OCI-LY1 (cell line): ENCODE measurements around the gene TNS1.

Experiments used
- EZH2 ChIP-seq: fragments of 200-600 bp; sonication (generic), shearing (Covaris generic); IDR thresholded peaks from 2 replicates; pipeline ENCODE4 v1.8.0; 2017; ENCODE audit warnings: borderline replicate concordance, mixed run types, mild to moderate bottlenecking, antibody characterized with exemption, low read length, moderate library complexity, mixed read lengths
- TF ChIP-seq, protein P1 (sequence below): fragments of 200-600 bp; sonication (generic), shearing (Covaris generic); IDR thresholded peaks from 2 replicates; pipeline ENCODE4 v1.5.1; 2017; ENCODE audit warnings: mild to moderate bottlenecking, antibody characterized with exemption, low read length, moderate library complexity, mixed read lengths

GRCh38 chr2:217999595-217999959 lies 3.2 kb downstream of the TNS1 start:
- TF ChIP-seq EZH2, result no peak
- TF ChIP-seq, protein P1, sequence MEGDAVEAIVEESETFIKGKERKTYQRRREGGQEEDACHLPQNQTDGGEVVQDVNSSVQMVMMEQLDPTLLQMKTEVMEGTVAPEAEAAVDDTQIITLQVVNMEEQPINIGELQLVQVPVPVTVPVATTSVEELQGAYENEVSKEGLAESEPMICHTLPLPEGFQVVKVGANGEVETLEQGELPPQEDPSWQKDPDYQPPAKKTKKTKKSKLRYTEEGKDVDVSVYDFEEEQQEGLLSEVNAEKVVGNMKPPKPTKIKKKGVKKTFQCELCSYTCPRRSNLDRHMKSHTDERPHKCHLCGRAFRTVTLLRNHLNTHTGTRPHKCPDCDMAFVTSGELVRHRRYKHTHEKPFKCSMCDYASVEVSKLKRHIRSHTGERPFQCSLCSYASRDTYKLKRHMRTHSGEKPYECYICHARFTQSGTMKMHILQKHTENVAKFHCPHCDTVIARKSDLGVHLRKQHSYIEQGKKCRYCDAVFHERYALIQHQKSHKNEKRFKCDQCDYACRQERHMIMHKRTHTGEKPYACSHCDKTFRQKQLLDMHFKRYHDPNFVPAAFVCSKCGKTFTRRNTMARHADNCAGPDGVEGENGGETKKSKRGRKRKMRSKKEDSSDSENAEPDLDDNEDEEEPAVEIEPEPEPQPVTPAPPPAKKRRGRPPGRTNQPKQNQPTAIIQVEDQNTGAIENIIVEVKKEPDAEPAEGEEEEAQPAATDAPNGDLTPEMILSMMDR, result no peak
